HepG2 (cell line): ENCODE data around the gene PRKAG1. TPM values are rescaled to one million over a fixed set of nuclear protein-coding genes. Genes with fewer than 3 reads are reported as not detected.

Experiments used
- ARID5B ChIP-seq: IDR thresholded peaks from 2 replicates; pipeline ENCODE4 v1.4.0; 2020; ENCODE audit warnings: mild to moderate bottlenecking, missing genetic modification reagents
- GPBP1L1 ChIP-seq: sonication (generic); formaldehyde crosslinking; IDR thresholded peaks from 2 replicates; pipeline ENCODE4 v1.5.0; 2020; ENCODE audit warnings: mild to moderate bottlenecking, missing genetic modification reagents
- ISL2 ChIP-seq: sonication (generic); formaldehyde crosslinking; IDR thresholded peaks from 2 replicates; pipeline ENCODE4 v1.5.0; 2020; ENCODE audit warnings: missing genetic modification reagents
- MYPOP ChIP-seq: sonication (generic); formaldehyde crosslinking; IDR thresholded peaks from 2 replicates; pipeline ENCODE4 v1.8.1; 2023; ENCODE audit warnings: mild to moderate bottlenecking, moderate library complexity, missing genetic modification reagents
- PAWR ChIP-seq: sonication (generic); formaldehyde crosslinking; IDR thresholded peaks from 2 replicates; pipeline ENCODE4 v1.4.0; 2020; ENCODE audit warnings: missing genetic modification reagents, mild to moderate bottlenecking, borderline replicate concordance
- TCF7 ChIP-seq: sonication (generic); IDR thresholded peaks from 2 replicates; pipeline ENCODE4 v1.6.1; 2016; ENCODE audit warnings: antibody characterized with exemption, low read depth
- YY1 ChIP-seq: IDR thresholded peaks from 2 replicates; pipeline ENCODE4 v1.6.1; 2011; ENCODE audit warnings: low read length, low read depth, moderate library complexity, mild to moderate bottlenecking; ENCODE audit not compliant: insufficient read depth, insufficient replicate concordance
- ZBED4 ChIP-seq: sonication (generic); formaldehyde crosslinking; IDR thresholded peaks from 2 replicates; pipeline ENCODE4 v1.4.0; 2020; ENCODE audit warnings: missing genetic modification reagents, borderline replicate concordance
- ZFYVE20 ChIP-seq: sonication (generic); formaldehyde crosslinking; IDR thresholded peaks from 2 replicates; pipeline ENCODE4 v1.8.0; 2023; ENCODE audit warnings: low read depth, mild to moderate bottlenecking, moderate library complexity, missing genetic modification reagents, borderline replicate concordance
- ZNF274 ChIP-seq: sonication (generic); formaldehyde crosslinking; IDR thresholded peaks from 2 replicates; pipeline ENCODE4 v1.5.1; 2020; ENCODE audit warnings: mild to moderate bottlenecking, missing genetic modification reagents
- ZNF629 ChIP-seq: sonication (generic); formaldehyde crosslinking; conservative IDR thresholded peaks from 2 replicates; pipeline ENCODE4 v1.5.0; 2020; ENCODE audit warnings: missing genetic modification reagents
- ZNF687 ChIP-seq: sonication (generic); formaldehyde crosslinking; IDR thresholded peaks from 2 replicates; pipeline ENCODE4 v1.5.1; 2020; ENCODE audit warnings: mild to moderate bottlenecking, missing genetic modification reagents, moderate library complexity
- ZNF747 ChIP-seq: sonication (generic); formaldehyde crosslinking; IDR thresholded peaks from 2 replicates; pipeline ENCODE4 v1.8.1; 2023; ENCODE audit warnings: missing genetic modification reagents, mild to moderate bottlenecking, borderline replicate concordance
- ZNF83 ChIP-seq: sonication (generic); formaldehyde crosslinking; IDR thresholded peaks from 2 replicates; pipeline ENCODE4 v1.4.0; 2020; ENCODE audit warnings: missing genetic modification reagents, mild to moderate bottlenecking, borderline replicate concordance
- polyA plus RNA-seq, 8 experiments: library from polyadenylated mRNA; depleted of rRNA in 3 of 8; stranded (reverse) in 7 of 8; unstranded in 1 of 8; fragments of >200 nt; fragmentation: Illumina TruSeq in 4 of 8; extraction: Trizol in 4 of 8; gene quantifications; 2 replicates each; pipeline versions ENCODE4 v1.2.1 to v1.2.3, GENCODE V29; 2011 to 2016; ENCODE audit warnings: low read depth in 4 of 8, missing spikeins in 1 of 8, mixed read lengths in 1 of 8; ENCODE audit not compliant: insufficient read depth in 1 of 8
- total RNA-seq, 5 experiments: library from RNA; depleted of rRNA; stranded (reverse); fragments of >200 nt; fragmentation: Illumina TruSeq; extraction: Trizol; gene quantifications; 2 replicates each; pipeline ENCODE4 v1.2.3, GENCODE V29; 2016; ENCODE audit warnings: low read depth in 1 of 5

PRKAG1 gene
- total and polyA plus RNA-seq, 2 of the 13 experiments (the other 11 are each of a cell fraction or from before 2014, with no cell fraction given), result 26.1 to 32.8 TPM

GRCh38 chr12:48980389-48980952 is 38.1 kb downstream of the PRKAG1 start (continued):
- TF ChIP-seq ZBED4 (no peak), ZNF83 (CRISPR knock-in tag) (no peak), ZNF274 (CRISPR knock-in tag) (0 out of 2 replicates have a peak, but pooled peaks have one; percentile 46), ZFYVE20 (no peak), TCF7 (no peak), ZNF629 (CRISPR knock-in tag) (no peak), YY1 (no peak), ISL2 (CRISPR knock-in tag) (no peak), MYPOP (CRISPR knock-in tag) (0 out of 2 replicates have a peak, but pooled peaks have one; percentile 51), ZNF747 (CRISPR knock-in tag) (no peak), ZNF687 (CRISPR knock-in tag) (peak; percentile 51; the same call in 1 of the 2 replicates), PAWR (no peak), ARID5B (peak; percentile 14; the same call in 1 of the 2 replicates), GPBP1L1 (CRISPR knock-in tag) (no peak)
